ENCODE results near the gene LRRC2. TPM values are rescaled to one million over a fixed set of nuclear protein-coding genes. Genes with fewer than 3 reads are reported as not detected.

Gene LRRC2
- total RNA-seq, 1 experiment from 2014 or later, result not detected

GRCh38 chr3:46508850-46509591 lies 57.1 kb downstream of the LRRC2 start:
- ChIA-PET CTCF (no interaction called here), POLR2A (interaction anchor here (0.6 kb wide), 1 partner anchor 11 kb away, joined by 8 read pairs; no protein-coding TSS in a partner anchor)
- intact Hi-C loops (cut with micrococcal nuclease; ENCODE audit: unreplicated experiment), result no loop called here
- Histone ChIP-seq H3K4me1 (ENCODE audit: control insufficient read depth, insufficient read depth, low read length) (no peaks in the 10 kb centered on the region), H3K9me3 (ENCODE audit: control insufficient read depth, insufficient read depth, low read depth, low read length) (no peaks in the 10 kb centered on the region), H3K4me3 (ENCODE audit: low read depth in 2 of 2, low read length in 2 of 2) (no peak overlapping the region), H3K27me3 (ENCODE audit: control insufficient read depth, insufficient read depth, low read length) (0 out of 2 replicates have a peak, but pooled peaks cover 2% of the 10 kb centered on the region), H3K36me3 (ENCODE audit: control insufficient read depth, insufficient read depth, low read length) (no peaks in the 10 kb centered on the region), H3K27ac (ENCODE audit: low read length) (no peak overlapping the region)
- no peak for TF ChIP-seq TCF7L2 (IDR thresholded peaks at IDR 0.05; ENCODE audit: low read depth, low read length)
- TF ChIP-seq REST (IDR thresholded peaks at IDR 0.05; ENCODE audit: insufficient read depth in 1 of 2, low read depth in 2 of 2, low read length in 1 of 2), result no peak
- TF ChIP-seq, protein P1, sequence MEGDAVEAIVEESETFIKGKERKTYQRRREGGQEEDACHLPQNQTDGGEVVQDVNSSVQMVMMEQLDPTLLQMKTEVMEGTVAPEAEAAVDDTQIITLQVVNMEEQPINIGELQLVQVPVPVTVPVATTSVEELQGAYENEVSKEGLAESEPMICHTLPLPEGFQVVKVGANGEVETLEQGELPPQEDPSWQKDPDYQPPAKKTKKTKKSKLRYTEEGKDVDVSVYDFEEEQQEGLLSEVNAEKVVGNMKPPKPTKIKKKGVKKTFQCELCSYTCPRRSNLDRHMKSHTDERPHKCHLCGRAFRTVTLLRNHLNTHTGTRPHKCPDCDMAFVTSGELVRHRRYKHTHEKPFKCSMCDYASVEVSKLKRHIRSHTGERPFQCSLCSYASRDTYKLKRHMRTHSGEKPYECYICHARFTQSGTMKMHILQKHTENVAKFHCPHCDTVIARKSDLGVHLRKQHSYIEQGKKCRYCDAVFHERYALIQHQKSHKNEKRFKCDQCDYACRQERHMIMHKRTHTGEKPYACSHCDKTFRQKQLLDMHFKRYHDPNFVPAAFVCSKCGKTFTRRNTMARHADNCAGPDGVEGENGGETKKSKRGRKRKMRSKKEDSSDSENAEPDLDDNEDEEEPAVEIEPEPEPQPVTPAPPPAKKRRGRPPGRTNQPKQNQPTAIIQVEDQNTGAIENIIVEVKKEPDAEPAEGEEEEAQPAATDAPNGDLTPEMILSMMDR (IDR thresholded peaks at IDR 0.05), result no peak
- no peak for TF ChIP-seq SIN3A (IDR thresholded peaks at IDR 0.05; ENCODE audit: borderline replicate concordance, insufficient read depth, low read depth, low read length)
- no peak for TF ChIP-seq POLR2AphosphoS5 (IDR thresholded peaks at IDR 0.05; ENCODE audit: low read depth, low read length)
- in situ Hi-C loops (cut with HindIII; ENCODE audit: low pct_unique_long_range_greater_than_20kb, low sequenced_read_pairs), result no loop called here
- no peak for ATAC-seq
- BruUV-seq (replicated peaks), result no TSS peak
- no peak for DNase-seq (ENCODE audit: low read depth, low spot score)

GRCh38 chr3:46506526-46506925 lies 59.6 kb downstream of the LRRC2 start:
- ChIA-PET POLR2A (no interaction called here), CTCF (no interaction called here)
- H3K36me3 ChIP-seq (ENCODE audit: control insufficient read depth, insufficient read depth, low read length), result no peaks in the 10 kb centered on the region
- 0 out of 2 replicates have a peak, but pooled peaks cover 2% of the 10 kb centered on the region for H3K27me3 ChIP-seq (ENCODE audit: control insufficient read depth, insufficient read depth, low read length)
- DNase-seq (ENCODE audit: low read depth, low spot score) (no peak), ATAC-seq (no peak)
- H3K4me1 ChIP-seq (ENCODE audit: control insufficient read depth, insufficient read depth, low read length), result no peaks in the 10 kb centered on the region
- in situ Hi-C loops (cut with HindIII; ENCODE audit: low pct_unique_long_range_greater_than_20kb, low sequenced_read_pairs) (no loop called here), intact Hi-C loops (cut with micrococcal nuclease; ENCODE audit: unreplicated experiment) (no loop called here)
- no peaks in the 10 kb centered on the region for H3K9me3 ChIP-seq (ENCODE audit: control insufficient read depth, insufficient read depth, low read depth, low read length)
- TF ChIP-seq REST (IDR thresholded peaks at IDR 0.05; ENCODE audit: insufficient read depth in 1 of 2, low read depth in 2 of 2, low read length in 1 of 2), result no peak
- TF ChIP-seq, protein P1 (IDR thresholded peaks at IDR 0.05), result no peak
- no peak for TF ChIP-seq POLR2AphosphoS5 (IDR thresholded peaks at IDR 0.05; ENCODE audit: low read depth, low read length)
- TF ChIP-seq SIN3A (IDR thresholded peaks at IDR 0.05; ENCODE audit: borderline replicate concordance, insufficient read depth, low read depth, low read length), result no peak
- TF ChIP-seq TCF7L2 (IDR thresholded peaks at IDR 0.05; ENCODE audit: low read depth, low read length), result no peak
- H3K4me3 ChIP-seq (ENCODE audit: low read depth in 2 of 2, low read length in 2 of 2), result no peak overlapping the region
- H3K27ac ChIP-seq (ENCODE audit: low read length), result no peak overlapping the region
- BruUV-seq (replicated peaks), result no TSS peak

Data from Panc1 (cell line).